ENCODE data around the gene FNDC10.

The FNDC10 gene

DNA sequence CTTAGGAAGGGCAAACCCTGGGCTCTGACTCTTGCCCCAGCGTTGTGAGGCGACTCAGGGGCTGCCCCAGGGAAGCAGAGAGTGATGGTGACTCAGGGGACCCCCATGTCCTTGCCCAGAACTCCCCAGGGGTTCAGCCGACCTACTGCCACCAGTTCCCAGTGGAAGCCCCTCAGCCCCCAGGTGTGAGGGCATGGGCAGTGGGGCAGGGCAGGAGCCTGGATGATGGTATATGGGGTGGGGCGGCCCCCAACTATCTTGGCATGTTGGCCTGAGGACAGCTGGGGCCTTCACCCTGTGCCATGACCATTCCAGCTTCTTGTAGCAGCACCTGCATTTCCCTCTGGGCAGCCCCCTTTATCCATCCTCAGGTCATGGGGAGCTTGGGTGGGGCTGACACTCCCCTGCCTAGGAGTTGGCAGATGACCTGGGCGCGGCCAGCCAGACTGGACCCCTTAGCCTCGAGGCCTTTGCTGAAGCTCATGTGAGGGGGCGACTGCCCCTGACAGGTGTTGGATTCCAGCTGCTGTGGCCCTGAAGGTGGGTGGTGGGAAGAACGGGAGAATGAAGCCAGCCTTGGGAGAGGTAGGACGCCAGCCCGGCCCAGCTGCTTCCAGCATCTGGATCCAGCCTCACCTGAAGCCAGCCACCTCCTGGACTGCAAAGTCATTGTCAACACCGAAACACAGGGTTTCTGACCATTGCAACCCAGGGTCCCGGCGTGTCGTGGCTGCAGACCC lies 1.8 kb upstream of the FNDC10 start:
- Histone ChIP-seq H3K9me2 (replicated peaks; ENCODE audit: insufficient read depth, low read length) (no peaks in the 10 kb centered on the region), H3K9ac (ENCODE audit: low read length) (no peak overlapping the region), H3K4me3 (ENCODE audit: insufficient read depth, low read length, poor library complexity, severe bottlenecking) (no peak overlapping the region), H3K27ac (ENCODE audit: low read depth, low read length) (no peak overlapping the region), H3K9me3 (ENCODE audit: insufficient read depth, low read length) (no peaks in the 10 kb centered on the region), H3K27me3 (ENCODE audit: low read length) (no peaks in the 10 kb centered on the region), H3F3A (ENCODE audit: insufficient read depth) (no peaks in the 10 kb centered on the region), H3K4me2 (ENCODE audit: low read depth, low read length, poor library complexity, severe bottlenecking) (no peak overlapping the region), H3K79me2 (ENCODE audit: insufficient read depth, low read length) (no peaks in the 10 kb centered on the region), H2AFZ (ENCODE audit: low read depth, low read length, severe bottlenecking) (no peak overlapping the region), H3K36me3 (ENCODE audit: low read length) (no peaks in the 10 kb centered on the region), H4K20me1 (ENCODE audit: low read depth, low read length) (no peaks in the 10 kb centered on the region)
- TF ChIP-seq, protein P1, sequence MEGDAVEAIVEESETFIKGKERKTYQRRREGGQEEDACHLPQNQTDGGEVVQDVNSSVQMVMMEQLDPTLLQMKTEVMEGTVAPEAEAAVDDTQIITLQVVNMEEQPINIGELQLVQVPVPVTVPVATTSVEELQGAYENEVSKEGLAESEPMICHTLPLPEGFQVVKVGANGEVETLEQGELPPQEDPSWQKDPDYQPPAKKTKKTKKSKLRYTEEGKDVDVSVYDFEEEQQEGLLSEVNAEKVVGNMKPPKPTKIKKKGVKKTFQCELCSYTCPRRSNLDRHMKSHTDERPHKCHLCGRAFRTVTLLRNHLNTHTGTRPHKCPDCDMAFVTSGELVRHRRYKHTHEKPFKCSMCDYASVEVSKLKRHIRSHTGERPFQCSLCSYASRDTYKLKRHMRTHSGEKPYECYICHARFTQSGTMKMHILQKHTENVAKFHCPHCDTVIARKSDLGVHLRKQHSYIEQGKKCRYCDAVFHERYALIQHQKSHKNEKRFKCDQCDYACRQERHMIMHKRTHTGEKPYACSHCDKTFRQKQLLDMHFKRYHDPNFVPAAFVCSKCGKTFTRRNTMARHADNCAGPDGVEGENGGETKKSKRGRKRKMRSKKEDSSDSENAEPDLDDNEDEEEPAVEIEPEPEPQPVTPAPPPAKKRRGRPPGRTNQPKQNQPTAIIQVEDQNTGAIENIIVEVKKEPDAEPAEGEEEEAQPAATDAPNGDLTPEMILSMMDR (IDR thresholded peaks at IDR 0.05; ENCODE audit: insufficient read depth, low read length, poor library complexity, severe bottlenecking): no peak
- no peak for TF ChIP-seq EZH2phosphoT487 (conservative IDR thresholded peaks at IDR 0.05; ENCODE audit: low read length)

DNA sequence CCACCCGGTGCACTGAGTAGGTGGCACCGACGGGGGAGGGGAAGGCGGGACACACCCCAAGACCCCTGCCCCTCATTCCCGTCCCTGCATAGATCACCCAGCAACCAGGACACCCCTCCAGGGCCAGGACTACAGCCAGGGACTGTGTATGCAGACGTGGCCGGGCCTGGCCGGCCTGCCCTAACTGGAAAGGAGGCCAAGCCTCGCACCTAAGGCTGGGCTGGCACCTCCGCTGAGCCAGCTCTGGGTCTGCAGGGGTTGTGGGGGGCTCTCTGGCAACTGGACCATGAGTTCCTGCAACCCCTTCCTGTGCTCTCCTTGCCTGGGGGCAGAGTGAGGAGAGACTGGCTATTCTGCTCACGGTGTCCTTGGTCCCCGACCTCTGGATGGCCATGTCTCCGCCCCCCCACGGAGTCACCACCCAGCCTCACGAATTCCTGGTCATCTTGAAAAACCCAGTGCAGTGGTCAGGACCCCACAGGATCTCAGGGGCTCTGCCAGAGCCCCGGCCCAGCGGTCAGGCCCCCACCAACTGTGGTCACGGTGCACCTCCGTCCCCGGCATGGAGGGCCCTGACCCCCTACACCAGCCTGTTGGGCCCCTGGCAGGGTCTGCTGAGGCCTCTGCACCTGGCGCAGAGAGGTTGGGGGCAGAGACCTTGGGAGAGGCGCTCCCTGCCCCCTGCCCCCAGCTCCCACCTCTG lies 1.1 kb upstream of the FNDC10 start:
- H2AFZ ChIP-seq (ENCODE audit: low read depth, low read length, severe bottlenecking): no peak overlapping the region
- H3K36me3 ChIP-seq (ENCODE audit: low read length): no peaks in the 10 kb centered on the region
- TF ChIP-seq, protein P1 (IDR thresholded peaks at IDR 0.05; ENCODE audit: insufficient read depth, low read length, poor library complexity, severe bottlenecking): no peak
- no peak for TF ChIP-seq EZH2phosphoT487 (conservative IDR thresholded peaks at IDR 0.05; ENCODE audit: low read length)
- no peaks in the 10 kb centered on the region for H3K27me3 ChIP-seq (ENCODE audit: low read length)
- no peak overlapping the region for H3K4me3 ChIP-seq (ENCODE audit: insufficient read depth, low read length, poor library complexity, severe bottlenecking)
- no peak overlapping the region for H3K4me2 ChIP-seq (ENCODE audit: low read depth, low read length, poor library complexity, severe bottlenecking)
- H3K9me2 ChIP-seq (replicated peaks; ENCODE audit: insufficient read depth, low read length): no peaks in the 10 kb centered on the region
- no peaks in the 10 kb centered on the region for H3F3A ChIP-seq (ENCODE audit: insufficient read depth)
- H3K9me3 ChIP-seq (ENCODE audit: insufficient read depth, low read length): no peaks in the 10 kb centered on the region
- H4K20me1 ChIP-seq (ENCODE audit: low read depth, low read length): no peaks in the 10 kb centered on the region
- no peak overlapping the region for H3K27ac ChIP-seq (ENCODE audit: low read depth, low read length)
- no peaks in the 10 kb centered on the region for H3K79me2 ChIP-seq (ENCODE audit: insufficient read depth, low read length)
- H3K9ac ChIP-seq (ENCODE audit: low read length): no peak overlapping the region

DNA sequence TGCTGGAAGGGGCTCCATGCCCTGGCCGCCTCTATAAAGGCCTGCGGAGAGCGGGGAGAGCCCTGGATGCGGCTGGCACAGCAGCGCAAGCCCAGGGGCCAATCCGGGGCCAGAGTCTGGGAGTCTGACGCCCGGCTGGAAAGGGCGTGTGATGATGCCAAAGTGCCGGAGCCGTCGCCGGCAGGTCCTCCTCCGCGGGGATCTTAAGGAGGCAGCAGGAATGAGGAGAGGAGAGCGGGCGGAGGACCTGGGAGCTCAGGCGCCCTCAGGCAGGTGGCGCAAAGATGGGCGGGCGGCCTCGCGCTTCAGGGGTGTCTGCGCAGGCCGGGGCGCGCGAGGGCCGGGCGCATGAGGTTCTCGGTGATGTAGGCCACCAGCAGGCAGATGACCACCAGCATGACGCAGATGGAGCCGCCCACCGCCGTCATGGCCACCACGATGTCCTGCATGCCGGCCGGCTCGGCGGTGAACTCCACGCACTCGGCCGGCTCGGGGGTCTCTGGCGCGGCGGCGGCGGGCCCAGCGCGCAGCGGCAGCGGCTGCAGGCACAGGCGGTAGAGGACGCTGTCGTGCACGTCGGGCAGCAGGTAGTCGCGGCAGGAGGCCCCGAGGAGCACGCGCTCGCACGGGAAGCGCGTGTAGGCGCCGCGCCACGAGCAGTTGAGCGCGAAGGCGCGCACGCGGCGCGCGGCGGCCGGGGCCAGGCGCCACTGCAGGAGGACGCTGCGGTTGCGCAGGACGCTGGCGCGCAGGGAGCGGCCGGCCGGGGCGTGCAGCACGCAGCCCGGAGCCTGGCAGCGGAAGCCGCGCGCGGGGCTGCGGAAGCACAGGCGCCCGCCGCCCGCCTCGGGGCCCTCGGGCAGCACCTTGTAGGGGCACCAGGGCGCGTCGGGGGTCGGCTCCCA lies 653 bp downstream of the FNDC10 start:
- Histone ChIP-seq H3F3A (ENCODE audit: insufficient read depth) (no peaks in the 10 kb centered on the region), H3K27ac (ENCODE audit: low read depth, low read length) (no peak overlapping the region), H4K20me1 (ENCODE audit: low read depth, low read length) (no peaks in the 10 kb centered on the region), H2AFZ (ENCODE audit: low read depth, low read length, severe bottlenecking) (no peak overlapping the region), H3K4me2 (ENCODE audit: low read depth, low read length, poor library complexity, severe bottlenecking) (no peak overlapping the region), H3K9me3 (ENCODE audit: insufficient read depth, low read length) (no peaks in the 10 kb centered on the region), H3K9me2 (replicated peaks; ENCODE audit: insufficient read depth, low read length) (no peaks in the 10 kb centered on the region), H3K79me2 (ENCODE audit: insufficient read depth, low read length) (no peaks in the 10 kb centered on the region), H3K9ac (ENCODE audit: low read length) (no peak overlapping the region), H3K4me3 (ENCODE audit: insufficient read depth, low read length, poor library complexity, severe bottlenecking) (no peak overlapping the region), H3K36me3 (ENCODE audit: low read length) (no peaks in the 10 kb centered on the region), H3K27me3 (ENCODE audit: low read length) (no peaks in the 10 kb centered on the region)
- TF ChIP-seq, protein P1 (IDR thresholded peaks at IDR 0.05; ENCODE audit: insufficient read depth, low read length, poor library complexity, severe bottlenecking): no peak
- TF ChIP-seq EZH2phosphoT487 (conservative IDR thresholded peaks at IDR 0.05; ENCODE audit: low read length): no peak
